ENCODE results near the gene CNTN5.

CNTN5 gene

DNA sequence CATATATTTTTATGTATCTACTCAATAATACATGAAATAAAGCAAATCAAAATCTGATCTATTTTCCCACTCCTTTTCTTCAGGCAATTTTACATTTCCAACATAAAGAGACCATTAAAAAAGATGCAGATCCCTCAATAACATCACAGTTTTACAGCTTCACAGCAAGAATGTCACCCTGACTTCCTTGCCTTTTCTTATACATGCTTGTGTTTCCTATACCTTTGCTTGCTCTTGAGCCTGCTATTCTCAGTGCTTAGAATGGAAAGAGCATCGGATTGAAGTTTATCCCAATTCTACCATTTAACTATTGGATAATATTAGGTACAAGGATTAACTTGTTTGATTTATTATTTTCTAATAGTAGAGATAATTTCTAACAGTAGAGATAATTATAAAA, 176.7 kb downstream of the CNTN5 start:
- no peak for TF ChIP-seq CTCF (IDR thresholded peaks at IDR 0.05; ENCODE audit: extremely low read depth, missing control alignments)
- DNase-seq (ENCODE audit: low spot score): no peak

GRCh38 chr11:99198215-99198614, 177.5 kb downstream of the CNTN5 start:
- TF ChIP-seq CTCF (IDR thresholded peaks at IDR 0.05; ENCODE audit: extremely low read depth, missing control alignments): no peak
- DNase-seq (ENCODE audit: low spot score): no peak

DNA sequence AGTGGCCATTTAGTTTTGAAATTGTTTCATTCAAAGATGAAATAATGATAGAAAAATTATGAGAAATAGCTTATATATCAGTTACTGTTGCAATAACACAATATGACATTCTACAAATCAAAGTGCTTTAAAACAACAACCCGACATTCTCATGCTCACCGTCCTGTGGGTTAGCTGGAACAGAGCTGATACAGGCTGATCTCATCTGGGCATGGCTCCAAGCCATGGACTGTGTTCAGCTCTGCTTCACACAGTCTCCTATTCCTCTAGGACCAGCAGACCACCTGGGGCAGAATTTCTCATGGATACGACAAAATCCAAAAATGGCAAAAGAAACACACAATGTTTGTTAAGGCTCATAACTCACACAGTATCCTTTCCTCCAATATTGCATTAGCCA, 178.6 kb downstream of the CNTN5 start:
- no peak for DNase-seq (ENCODE audit: low spot score)

GRCh38 chr11:99200720-99201119, 180.0 kb downstream of the CNTN5 start:
- no peak for TF ChIP-seq CTCF (IDR thresholded peaks at IDR 0.05; ENCODE audit: extremely low read depth, missing control alignments)
- no peak for DNase-seq (ENCODE audit: low spot score)

More for the DNA sequence above, 178.6 kb downstream of the CNTN5 start:
- no peak for TF ChIP-seq CTCF (IDR thresholded peaks at IDR 0.05; ENCODE audit: extremely low read depth, missing control alignments)

GRCh38 chr11:99208813-99209212, 188.1 kb downstream of the CNTN5 start:
- no peak for TF ChIP-seq CTCF (IDR thresholded peaks at IDR 0.05; ENCODE audit: extremely low read depth, missing control alignments)
- no peak for DNase-seq (ENCODE audit: low spot score)

GRCh38 chr11:99229544-99229943, 208.8 kb downstream of the CNTN5 start:
- TF ChIP-seq CTCF (IDR thresholded peaks at IDR 0.05; ENCODE audit: extremely low read depth, missing control alignments): no peak
- DNase-seq (ENCODE audit: low spot score): no peak

GRCh38 chr11:99234534-99234933, 213.8 kb downstream of the CNTN5 start:
- no peak for TF ChIP-seq CTCF (IDR thresholded peaks at IDR 0.05; ENCODE audit: extremely low read depth, missing control alignments)
- no peak for DNase-seq (ENCODE audit: low spot score)
